Stimulated activated CD4-positive, alpha-beta T cell treated with anti-CD3 and anti-CD28 coated beads, TNF-alpha, amount 100 ng/mL, for 24 hours (primary cell): ENCODE results near the gene GPR148.

Experiments
- DNase-seq, 3 experiments: peaks; one replicate each; pipeline ENCODE4 v3.0.0-alpha.2; 2020; ENCODE audit warnings: low read depth in 3 of 3

Gene GPR148

DNA sequence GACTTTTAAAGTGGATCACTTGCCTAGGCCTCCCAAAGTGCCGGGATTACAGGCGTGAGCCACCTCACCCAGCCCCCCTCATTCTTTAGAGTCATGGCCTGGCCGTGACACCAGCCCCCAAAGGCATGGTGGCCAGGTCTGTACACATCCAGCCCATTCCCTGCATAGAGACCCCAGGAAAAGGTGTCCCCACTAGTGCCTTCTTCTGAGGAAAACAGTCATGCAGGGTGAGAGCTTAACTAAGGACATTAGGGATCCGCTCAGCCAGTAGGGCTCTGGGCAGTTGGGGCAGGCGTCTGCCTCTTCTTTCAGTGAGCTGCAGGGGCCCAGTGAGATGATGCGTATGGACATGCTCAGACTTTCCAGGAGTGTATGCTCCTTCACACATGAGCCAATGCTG is 20.8 kb downstream of the GPR148 start:
- no peak for DNase-seq

DNA sequence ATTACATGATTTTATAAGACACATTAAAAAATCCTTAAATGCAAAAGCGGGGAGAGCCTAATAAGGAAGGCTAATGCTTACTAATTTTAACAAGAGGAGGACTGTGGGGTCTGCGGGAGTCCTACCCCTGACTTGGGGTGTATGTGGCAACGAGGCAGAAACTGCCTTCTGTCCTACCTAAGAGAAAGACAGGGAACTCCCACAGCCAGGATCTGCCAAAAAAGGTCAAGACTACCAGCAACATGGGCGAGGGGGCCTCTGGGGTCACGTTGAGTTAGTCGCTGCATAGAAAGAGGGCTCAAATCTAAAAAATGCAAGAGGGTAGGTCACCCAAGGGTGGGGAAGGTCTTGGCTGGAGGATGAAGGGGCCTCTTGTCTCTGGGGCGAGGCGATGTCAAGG is 25.9 kb downstream of the GPR148 start:
- DNase-seq: no peak

DNA sequence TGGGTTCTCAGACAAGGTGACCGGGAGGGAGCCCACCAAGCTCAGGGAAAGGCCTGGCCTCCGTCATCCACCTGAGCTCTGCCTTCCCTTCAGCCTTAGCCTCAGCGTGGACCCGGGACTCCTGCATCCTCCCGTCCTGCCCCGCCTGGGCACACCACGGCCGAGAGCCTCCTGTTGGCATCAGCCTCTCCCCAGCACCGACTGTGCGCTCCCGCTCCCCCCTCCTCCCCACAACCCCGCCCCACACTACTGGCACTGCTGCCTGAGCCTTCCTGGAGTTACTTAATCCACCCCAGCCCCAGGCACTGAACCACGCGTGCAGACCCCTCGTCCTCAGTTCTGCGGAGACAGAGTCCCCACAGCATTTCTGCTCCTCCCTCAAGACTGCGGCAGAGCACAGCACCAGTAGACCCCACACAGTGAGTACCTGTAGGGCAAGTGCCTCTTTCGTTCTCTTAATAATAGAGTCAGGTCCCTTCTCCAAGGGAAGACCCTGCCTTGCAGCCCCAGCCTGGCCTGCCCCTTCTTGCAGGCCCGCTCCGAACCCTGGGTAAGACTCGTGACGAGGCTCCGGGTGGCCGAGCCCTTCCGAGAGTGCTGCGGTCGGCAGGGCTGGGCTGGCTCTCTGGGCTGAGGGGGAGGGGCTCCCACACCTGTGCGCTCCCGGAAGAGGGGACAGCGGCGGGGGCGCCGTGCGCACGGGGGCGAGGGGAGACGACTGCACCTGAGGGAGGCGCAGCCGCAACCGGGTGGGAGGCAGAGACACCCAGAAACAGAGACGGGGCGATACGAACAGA is 26.6 kb downstream of the GPR148 start, which contains the start of gene AMER3:
Gene AMER3 (plus strand): TSS at position 285 of the 797 bp plus-strand sequence. CDS start 6,533 bp downstream, outside the sequence.
- DNase-seq: no peak

DNA sequence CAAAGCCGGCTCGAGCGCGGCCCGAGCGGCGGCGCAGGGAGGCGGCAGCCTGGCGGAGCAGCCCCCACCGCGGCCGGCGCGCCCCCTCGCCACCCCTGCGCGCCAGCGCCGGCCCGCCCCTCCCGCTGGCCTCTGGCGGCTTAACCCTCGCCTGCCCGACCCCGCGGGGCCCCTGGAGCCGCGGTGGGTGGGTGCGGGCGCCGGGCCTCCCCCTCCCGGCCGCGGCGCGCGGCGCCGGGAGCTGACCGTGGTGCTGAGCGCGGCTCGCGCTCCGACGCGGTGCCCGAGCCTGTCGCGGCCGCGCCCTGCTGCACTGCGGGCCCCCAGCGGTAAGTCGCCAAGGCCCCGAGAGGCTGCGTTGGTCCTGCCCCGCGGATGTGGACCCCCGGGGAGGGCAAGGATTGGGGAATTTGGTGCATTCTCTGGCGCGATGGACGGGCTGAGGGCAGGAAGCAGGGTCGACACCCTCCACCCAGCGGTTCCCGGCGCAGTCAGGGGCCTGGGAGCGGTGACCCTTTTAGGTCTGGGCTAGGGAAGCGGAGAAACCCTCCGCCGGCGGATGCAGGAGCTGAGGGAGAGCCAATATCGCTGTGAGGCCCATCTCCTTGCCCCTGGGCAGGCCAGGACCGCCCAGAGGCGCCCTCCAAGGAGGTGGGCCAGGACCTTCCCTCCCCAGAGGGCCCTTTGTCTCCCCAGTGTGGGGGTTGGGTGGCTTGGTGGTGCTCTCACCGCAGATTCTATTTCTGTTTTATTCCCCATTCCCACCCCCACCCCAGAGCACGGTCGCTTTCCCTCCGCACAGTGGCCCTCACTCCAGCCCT is 27.4 kb downstream of the GPR148 start:
- no peak for DNase-seq

DNA sequence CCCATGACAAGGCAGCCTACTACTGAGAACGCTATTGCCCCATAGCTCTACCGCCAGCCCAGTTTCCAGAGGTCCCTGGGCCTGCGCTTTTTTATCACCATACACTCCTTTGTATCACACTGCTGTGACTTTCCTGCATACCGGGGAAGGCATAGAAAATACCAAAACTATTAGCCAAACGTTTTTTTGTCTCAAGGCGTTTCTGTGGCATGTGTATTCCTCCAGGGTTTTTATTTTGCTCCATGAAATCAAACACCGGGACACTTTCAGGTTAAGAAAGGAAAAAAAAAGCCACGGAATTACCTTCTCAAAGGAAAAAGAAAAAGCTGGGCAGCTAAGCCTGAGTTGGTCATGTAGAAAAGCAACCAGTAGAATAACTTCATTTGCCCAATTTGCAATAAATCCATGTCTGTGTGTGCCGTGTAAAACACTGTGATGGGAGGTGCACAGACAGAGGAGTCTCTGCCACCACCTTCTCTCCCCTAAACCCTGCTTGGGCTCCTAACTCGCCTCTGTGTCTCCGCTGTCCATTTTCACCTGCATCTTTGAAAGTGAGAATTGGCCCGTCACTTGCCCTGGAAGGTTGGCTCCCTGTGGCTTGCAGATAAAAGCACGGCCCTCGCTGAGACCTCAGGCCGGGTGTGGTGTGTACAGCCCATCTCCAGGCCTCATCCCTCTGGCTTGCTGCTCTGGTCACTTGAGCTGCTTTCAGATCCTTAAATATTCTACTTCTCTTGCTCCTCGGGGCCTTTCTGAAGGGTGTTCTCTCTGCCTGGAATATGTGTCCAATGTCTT is 28.2 kb downstream of the GPR148 start:
- DNase-seq: no peak

DNA sequence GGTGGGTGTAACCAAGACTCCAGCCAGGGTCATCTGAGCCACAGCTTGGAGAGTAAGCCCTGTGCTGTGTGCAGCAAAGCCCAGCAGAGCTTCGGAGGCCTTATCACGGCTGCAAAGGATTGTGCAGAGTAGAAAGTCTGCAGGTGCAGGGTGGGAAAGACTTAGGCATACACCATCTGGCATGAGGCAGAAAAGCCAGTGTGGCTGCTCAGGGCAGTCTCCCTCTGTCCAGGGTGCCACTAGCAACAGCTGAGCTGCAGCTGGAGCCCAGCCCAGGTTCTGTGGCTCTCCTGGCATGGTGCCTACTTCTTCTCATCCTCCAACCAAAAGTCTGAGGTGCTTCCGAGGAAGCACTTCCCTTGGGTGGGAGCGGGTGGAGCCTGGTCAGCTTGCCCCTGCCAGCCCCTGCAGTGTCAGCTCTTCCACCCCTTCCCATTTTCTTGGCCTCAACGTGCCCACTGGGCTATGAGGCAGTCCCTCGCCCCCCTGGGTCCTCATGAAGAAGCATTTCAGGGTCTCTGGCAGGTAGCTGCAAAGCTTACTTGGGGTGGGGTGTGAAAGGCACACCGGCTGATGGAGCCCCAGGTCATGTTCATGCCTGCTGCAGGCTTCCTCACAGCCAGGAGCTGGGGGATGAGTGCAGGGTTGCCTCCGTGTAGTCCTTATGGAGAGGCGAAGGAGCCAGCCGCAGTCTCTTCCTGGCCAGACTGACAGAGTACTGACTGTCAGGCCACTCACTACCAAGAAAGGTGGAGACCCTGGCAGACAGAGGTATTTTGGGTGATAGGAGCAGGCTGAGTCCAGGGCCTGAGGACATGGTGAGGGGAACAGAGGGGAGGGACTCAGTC is 31.3 kb downstream of the GPR148 start:
- no peak for DNase-seq

DNA sequence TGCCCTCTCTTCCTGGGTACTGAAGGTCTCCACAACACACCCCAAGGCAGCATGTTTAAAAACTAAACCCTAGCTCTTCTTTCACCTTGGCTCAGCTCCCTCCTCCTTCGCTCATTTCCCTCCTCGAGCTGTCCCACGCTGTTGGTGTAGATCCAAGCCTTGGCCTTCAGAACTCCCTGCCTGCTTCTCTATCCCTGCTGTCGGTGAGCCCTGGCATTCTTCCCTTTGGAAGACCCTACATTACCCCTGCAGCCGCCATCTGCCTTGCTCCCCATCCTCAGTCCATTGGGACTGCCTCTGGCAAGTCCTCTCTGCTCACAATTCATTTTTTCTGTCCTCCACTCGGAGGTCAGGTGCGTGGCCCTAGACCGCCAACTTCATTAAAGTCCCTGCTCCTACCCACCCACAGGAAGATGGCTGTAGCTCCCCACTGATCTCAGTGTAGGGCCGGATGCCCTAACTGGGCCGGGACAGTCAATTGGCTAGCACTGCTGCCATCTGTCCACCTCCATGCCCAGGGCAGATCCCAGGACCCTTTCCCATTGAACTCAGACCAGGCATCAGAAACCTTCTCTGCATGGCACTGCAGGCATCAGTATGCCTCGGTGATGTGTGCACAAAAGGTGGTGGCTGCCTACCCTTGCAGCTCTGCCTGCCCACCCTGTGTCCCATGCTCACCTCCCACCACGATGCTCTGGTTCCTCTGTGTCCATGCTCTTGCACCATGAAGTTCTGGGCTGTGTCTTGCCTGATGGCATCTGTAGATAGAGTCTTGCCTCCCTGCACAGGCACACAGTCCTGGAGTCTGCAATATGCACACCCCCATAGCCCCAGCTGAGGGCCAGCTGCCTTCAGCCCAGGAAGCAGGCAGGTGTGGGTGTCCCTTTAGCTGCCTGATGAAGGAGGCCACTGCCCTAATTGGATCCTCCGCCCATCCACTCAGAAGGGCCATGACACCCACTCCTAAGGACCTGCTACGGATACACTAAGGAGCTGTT is 32.2 kb downstream of the GPR148 start:
- DNase-seq: no peak

DNA sequence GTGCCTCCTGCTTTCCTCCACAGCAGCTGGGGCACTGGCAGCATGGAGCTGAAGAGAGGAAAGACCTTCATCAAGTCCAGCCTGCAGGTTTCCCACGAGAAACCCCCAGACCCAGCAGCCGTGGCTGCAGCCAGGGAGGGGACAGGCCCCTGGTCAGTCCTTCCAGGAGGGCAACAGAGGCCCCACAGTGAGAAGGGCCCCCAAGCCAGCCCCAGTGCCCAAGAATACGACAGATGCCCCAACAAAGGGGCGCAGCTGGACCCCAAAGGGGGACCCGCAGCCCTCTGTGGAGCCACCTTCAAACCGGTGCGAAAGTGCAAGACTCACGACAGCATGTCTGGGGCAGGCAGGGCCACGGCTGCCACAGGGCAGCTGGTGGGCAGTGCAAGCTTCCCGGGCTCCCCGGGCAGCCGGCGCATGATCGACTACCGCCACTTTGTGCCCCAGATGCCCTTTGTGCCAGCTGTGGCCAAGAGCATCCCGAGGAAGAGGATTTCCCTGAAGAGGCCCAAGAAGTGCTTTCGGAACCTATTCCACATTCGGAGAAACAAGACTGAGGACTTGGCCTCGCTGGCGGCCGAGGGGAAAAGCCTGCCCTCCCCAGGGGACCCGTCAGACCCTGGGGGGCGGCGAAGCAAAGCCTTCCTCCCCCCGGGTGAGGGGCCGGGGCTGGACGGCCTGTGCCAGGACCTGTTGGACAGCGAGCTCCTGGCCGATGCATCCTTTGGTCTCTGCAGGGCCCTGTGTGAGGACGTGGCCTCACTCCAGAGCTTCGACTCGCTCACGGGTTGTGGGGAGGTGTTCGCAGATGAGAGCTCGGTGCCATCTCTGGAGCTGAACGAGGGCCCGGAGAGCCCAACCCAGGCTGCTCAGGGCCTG is 33.4 kb downstream of the GPR148 start:
- no peak for DNase-seq

DNA sequence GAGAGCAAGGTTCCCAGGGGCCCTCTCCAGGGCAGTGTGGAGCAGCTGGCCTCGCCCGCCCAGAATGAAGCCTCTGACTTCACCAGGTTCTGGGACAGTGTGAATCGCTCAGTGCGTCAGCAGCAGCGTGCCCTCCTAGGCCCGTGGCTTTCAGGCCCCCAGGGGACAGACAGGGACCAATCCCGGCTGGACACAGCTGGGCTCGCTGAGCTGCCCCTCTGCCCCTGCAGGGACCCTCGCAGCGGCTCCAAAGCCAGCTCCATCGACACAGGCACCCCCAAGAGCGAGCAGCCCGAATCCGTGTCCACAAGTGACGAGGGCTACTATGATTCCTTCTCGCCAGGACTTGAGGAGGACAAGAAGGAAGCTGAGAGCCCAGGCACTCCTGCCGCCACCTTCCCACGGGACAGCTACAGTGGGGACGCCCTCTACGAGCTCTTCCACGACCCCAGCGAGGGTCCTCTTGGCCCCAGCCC is 34.1 kb downstream of the GPR148 start:
- DNase-seq: no peak

DNA sequence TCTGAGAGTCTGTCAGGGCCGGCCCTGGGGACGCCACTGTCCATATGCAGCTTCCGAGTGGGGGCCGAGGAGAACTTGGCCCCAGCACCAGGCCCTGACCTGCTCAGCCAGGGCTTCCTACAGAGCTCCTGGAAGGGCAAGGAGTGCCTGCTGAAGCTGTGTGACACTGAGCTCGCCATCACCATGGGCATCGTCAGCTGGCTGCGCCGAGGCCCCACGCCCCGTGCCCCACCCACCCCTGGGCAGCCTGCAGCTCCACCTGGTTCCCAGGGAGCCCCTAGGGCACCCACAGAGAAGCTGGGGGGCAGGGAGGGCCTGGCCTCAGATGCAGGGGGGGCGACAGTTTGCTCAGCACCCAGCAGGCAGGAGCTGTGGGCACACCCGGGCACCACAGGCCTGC is 34.5 kb downstream of the GPR148 start:
- no peak for DNase-seq

DNA sequence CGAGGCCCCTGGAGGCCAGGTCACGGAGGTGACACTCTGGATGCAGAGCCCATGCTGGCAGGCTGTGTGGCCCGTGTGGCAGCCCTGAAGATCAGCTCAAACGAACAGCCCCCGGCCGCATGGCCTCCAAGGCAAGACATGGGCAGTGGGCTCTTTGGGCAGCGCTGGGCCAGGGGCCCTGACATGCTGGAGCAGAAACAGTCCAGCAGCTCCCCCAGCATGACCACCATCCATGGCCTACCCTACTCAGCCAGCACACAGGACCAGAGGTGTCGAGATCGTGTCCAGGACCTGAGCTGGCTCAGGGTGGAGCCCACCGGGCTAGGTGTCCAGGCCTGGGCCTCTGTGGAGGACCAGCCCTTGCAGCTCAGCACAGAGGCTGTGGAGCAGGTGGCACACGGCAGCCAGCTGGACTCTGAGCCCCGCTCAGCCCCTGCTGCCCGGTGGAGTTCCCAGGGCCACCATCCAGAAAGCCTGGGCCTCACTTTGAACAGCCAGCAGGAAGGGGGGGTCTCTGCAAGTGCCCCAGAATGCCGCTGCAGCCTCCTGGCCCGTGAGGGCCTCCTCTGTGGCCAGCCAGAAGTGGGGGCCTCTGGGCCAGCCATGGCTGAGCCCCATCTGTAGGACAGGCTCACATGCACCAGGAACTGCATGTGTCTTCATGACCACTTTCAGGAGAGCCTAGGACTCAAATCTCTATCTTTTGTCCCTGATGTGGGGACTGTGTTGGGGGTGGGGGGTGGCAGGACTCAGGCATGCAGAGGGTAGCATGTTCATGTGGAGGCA is 35.4 kb downstream of the GPR148 start:
- no peak for DNase-seq

DNA sequence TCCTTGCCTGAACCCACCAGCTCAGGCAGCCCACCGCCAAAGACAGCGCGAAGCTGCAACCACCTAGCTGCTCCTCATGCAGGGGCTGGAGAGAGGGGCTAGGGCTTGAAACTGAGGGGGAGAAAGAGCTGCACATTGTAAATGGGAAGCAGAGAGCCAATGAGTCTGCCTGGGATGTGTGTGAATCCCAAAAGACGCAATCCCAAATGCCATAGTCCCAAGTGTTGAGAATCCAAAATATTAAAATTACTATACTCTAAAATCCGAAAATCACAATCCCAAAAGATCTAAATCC is 35.9 kb downstream of the GPR148 start:
- DNase-seq: no peak

DNA sequence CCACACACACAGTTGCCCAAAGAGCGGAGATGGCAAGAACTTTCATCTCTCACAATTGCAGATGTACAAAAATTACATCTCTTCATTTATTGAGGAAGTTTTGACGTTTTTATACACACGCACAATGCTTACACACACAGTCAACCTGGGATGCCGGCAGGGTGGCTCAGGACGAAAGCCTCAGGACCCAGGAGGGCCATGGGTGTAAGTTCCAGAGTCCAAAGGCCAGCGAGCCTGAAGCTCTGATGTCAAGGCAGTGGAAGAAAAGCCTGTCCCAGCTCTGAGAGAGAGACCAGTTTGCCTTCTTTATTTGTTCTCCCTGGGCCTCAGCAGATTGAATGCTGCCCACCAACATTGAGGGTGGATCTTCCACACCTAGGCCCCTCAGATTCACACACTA is 36.6 kb downstream of the GPR148 start:
- no peak for DNase-seq

DNA sequence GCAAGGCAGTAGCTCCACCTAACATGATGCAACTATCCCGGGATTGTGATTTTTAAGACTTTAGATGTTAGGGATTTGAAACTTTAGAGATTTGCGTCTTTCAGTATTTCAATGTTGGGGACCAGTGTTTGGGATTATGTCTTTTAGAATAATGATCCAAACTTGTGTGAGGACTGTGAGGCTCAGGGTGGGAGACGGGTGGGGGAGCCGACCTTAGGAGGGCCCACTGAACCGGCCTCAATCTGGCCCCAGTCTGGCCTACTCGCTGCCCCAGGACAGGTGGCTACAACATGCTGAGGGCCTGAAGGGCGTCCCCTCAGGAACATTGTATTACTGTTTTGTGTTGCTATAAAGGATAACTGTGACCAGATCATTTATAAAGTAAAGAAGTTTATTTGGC is 37.2 kb downstream of the GPR148 start:
- DNase-seq: no peak

DNA sequence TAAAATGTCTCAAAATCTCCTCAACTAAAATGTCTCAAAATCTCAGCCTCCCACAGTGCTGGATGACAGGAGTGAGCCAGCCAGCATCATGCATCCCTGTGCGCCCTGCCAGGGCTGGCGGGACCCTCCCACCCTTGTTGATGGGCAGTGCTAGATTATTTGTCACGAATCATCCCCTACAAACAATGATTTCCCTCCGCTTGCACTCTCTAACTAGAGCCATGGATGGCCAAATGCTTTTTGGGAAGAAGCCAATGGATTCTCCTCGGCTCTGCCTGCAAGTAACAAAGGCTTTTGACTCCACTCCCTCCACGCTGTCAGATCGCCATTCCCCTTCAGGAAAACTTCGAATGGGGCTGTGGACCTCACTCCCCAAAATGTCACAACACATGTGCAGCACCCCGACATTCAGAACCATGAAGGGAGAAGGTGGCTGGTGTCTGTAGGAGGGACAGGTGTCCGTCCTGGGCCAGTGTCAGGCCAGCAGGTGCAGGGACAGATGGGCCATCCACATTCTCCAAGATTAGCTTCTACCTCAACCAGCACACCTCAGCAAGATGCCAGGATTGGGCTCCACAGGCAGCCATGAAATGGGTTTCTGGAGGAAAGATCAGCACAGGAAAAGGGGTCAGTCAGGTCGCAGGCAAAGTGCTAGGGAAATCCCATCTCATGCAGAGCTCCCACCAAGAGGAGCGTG is 38.0 kb downstream of the GPR148 start:
- DNase-seq: no peak

DNA sequence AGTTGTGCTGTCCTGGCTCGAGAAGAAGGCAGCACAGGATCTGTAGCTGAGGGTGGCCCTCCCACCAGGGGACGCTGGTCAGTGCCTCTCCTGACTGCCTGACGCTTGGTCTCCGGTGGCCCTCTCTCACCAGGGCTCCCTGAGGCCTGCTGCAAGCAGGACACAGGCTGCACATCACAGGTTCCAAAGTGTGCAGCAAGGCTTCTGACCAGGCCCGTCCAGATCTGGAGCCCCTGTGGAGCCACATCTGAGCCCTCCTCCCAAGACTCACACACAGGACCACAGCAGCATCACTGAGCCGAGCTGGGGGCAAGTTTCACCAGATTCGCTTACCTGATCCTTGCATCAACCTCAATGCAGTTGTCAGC is 38.5 kb downstream of the GPR148 start:
- DNase-seq: no peak

DNA sequence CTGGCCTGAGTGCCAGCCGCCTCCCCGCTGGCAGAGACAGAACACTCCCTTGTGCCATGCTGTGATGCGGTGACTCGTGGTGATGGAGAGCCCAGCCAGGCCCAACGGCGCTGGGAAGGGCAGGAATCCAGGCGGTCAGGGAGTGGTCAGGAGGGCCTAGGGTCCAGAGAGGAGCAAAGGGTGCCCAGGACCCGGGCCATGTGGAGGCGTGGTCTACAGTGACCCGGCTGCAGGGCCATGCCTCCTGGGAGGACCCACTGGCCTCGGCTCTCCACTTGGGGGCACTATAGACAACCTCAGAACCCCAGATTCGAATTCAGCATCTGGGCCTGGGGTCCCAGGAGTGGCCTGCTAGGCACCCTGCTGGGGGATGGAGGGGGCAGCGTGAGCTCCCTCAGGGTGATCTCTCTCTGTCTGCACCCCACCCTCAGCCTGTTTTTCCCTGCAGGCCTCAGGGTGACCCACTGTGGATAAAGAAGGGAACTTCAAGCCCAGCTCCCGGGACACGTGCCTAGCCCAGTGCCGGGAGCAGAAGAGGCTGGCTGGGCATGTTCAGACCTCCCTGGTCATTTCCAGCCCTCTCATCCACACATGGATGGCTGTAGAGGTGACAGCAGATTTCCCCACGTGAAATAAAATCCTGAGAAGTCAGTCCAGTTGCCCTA is 39.5 kb downstream of the GPR148 start:
- DNase-seq: no peak
